ENCODE data around the gene MED17.
"Not testable (repeated sequence)": the region's sequence is repeated elsewhere in the genome, so short reads cannot be mapped to it uniquely, and the experiment has no call there.

The MED17 gene

GRCh38 chr11:93757924-93758865, 25.9 kb upstream of the MED17 start:
- no peak for DNase-seq (ENCODE audit: low spot score)

DNA sequence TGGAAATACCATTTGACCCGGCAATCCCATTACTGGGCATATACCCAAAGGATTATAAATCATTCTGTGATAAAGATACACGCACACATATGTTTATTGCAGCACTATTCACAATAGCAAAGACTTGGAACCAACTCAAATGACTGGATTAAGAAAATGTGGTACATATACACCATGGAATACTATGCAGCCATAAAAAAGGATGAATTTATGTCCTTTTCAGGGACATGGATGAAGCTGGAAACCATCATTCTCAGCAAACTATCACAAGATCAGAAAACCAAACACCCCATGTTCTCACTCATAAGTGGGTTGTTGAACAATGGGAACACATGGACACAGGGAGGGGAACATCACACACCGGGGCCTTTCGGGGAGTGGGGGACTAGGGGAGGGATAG, 25.0 kb upstream of the MED17 start:
- not testable (repeated sequence) for DNase-seq (ENCODE audit: low spot score)

DNA sequence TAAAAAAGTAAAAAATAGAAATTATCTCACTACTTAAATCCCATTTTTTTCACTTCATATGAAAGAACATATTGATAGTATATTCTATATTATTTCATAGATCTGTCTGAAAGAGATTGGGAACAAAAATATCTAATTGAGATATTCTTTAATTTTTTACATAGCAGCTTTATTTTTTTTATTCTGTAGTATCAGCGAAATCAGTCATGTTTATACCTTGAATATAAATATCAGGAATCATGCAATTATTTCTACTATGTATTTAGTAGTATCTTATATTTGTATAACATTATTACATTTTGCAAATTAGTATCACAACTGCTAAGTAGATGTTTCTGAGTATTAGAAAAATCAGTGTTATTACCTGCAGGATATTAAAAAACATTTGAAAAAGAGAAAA, 22.2 kb upstream of the MED17 start:
- DNase-seq (ENCODE audit: low spot score), result no peak

GRCh38 chr11:93765551-93765950, 18.5 kb upstream of the MED17 start:
- no peak for DNase-seq (ENCODE audit: low spot score)

DNA sequence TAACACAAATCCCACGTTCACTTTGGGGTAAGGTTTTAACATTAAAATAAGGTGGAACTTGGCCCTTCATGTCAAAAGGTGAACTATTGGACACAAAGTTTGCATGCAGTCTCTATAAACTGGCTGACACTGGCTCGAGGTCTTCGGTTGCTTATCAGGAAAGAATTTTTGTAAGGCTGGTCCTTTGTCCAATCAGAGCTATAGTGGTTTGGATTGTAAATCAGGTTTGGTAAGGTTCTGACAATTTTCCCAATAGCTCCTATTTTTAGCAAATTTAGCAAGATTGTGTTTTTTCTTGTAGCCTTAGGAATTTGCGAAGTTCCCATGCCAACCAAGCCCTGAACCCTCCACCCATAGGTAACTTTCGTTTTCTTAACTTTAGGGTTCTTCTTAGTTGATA, 17.6 kb upstream of the MED17 start:
- DNase-seq (ENCODE audit: low spot score), result no peak

DNA sequence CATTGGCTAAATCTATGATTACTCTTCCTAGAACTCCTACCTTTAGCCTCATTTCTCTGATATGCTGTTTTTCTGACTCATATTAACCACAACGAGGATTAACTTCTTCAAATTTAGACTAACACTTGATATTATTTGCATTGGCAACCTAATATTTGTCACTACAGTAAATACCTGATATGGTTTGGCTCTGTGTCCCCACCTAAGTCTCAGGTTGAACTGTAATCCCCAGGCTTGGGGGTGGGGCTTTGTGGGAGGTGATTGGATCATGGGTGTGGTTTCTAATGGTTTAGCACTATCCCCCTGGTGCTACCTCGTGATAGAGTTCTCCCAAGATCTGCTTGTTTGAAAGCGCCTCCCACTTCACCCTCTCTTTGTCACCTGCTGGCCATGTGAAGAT, 17.1 kb upstream of the MED17 start:
- no peak for DNase-seq (ENCODE audit: low spot score)

GRCh38 chr11:93770160-93770559, 13.9 kb upstream of the MED17 start:
- DNase-seq (ENCODE audit: low spot score), result no peak

GRCh38 chr11:93772123-93772522, 12.0 kb upstream of the MED17 start:
- DNase-seq (ENCODE audit: low spot score), result no peak

- no peak for DNase-seq (ENCODE audit: low spot score)
Observed at GRCh38 chr11:93773045-93773477, 11.0 kb upstream of the MED17 start.

GRCh38 chr11:93773601-93774200, 10.4 kb upstream of the MED17 start:
- DNase-seq (ENCODE audit: low spot score), result no peak

DNA sequence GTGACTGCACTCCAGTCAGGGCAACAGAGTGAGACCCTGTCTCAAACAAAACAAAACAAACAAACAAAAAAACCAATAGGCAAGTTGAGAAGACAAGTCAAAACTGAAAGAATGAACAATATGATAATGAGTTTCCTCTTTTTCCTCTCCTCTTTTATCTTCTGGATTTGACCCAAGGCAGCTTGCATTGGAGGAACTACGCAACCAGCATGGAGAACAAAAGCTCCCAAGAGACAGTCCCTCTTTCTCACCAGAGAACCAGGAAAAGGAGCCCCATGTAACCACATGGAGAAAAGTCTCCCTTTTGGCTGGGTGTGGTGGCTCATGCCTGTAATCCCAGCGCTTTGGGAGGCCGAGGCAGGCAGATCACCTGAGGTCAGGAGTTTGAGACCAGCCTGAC, 9.5 kb upstream of the MED17 start:
- DNase-seq (ENCODE audit: low spot score), result not testable (repeated sequence)

DNA sequence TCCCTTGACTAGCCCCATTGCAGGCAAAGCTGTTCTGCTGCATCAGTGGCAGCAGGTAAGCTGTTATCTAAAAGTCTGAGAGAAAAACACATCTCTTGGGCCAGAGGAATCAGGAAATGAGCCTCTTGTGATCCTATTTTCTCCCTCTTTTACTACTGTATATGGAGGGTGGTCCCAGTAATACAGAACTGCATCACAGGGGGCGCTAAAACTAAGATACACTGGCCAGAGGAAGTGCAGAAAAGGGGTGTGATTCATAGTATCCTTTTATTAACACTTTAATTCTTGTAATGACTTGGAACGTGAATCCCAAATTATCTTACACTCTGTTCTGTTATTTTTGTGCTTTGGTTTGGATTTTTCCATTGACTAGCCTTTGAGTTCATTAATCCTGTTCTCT, 8.8 kb upstream of the MED17 start:
- DNase-seq (ENCODE audit: low spot score), result no peak

DNA sequence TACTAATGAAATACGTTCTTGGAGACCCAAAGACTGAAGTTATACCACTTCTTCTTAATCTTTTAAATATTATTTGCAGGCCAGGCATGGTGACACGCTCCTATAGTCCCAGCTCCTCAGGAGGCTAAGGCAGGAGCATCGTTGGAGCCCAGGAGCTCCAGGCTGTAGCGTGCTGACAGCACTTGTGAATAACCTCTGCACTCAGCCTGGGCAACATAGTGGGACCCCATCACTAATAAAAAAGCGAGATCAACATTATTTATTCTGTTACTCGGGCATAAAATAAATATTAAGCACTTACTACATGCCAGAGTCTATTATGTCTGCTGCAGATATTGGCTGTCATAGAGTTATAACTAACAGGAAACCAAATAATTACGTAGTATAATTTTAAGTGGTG, 720 bp upstream of the MED17 start:
- DNase-seq (ENCODE audit: low spot score), result no peak

DNA sequence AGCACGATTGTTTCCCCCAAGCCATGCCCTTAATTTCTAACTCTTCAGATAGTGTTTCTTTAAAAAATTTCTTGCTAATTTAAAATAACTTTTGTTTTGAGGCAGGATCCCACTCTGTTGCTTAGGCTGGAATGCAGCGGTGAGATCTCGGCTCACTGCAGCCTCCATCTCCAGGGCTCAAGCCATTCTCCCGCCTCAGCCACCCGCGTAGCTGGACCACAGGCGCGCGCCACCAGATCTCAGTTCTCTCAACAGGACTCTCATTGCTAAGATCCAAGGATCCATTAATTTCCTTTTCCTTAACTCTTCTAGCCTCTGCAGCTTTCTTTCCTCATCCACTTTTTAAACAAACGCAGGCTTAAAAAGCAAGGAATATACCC, 327 bp upstream of the MED17 start:
- DNase-seq (ENCODE audit: low spot score), result no peak

GRCh38 chr11:93784935-93785360, 866 bp downstream of the MED17 start:
- no peak for DNase-seq (ENCODE audit: low spot score)

DNA sequence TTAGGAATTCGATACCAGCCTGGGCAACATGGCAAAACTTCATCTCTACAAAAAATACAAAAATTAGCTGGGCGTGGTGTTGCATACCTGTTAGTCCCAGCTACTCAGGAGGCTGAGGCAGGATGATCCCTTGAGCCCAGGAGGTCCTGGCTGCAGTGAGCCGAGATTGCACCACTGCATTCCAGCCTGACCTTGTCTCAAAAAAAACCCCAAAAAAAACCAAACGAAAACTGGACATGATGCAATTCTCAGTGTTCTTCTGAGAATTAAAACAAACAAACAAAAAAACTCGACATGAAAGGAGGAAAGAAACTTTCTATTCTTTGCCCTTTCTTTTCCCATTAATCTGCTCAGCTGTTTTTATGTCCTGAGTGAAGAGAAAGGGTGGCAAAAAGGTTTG, 7.4 kb downstream of the MED17 start:
- no peak for DNase-seq (ENCODE audit: low spot score)

- no peak for DNase-seq (ENCODE audit: low spot score)
Observed at GRCh38 chr11:93796441-93797231, 12.6 kb downstream of the MED17 start.

- DNase-seq (ENCODE audit: low spot score), result no peak
Observed at GRCh38 chr11:93801366-93801765, 17.3 kb downstream of the MED17 start.

DNA sequence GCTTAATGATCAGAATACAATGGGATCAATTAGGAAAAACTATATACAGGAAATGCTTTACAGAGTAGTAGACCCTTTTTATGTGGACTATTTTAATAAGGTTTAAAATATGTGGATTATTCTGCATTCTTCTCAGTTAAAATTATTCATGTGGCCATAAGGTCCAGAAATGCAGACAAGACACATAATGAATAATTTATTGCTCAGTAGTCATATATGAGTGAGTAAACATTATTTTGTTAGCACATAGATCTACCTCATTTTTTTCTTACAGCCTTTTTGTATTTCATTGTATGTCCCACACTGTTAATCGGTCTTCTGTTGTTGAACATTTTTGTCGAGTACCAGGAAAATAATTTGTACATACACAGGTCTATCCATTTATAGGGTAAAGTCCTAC, 20.8 kb downstream of the MED17 start:
- DNase-seq (ENCODE audit: low spot score), result no peak

DNA sequence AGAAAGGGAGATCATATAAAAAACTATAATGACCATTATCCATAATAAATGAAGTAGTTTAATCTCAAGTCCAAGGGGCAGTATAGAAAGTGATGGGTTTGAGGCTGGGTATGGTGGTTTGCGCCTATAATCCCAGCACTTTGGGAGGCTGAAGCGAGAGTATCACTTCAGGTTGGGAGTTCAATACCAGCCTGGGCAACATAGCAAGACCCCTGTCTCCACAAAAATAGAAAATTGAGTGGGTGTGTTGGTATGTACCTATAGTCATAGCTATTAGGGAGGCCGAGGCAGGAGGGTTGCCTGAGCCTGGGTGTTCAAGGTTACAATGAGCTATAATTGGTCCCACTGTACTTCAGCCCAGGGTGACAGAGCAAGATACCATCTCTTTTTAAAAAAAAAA, 23.9 kb downstream of the MED17 start:
- DNase-seq (ENCODE audit: low spot score), result no peak

- no peak for DNase-seq (ENCODE audit: low spot score)
Observed at GRCh38 chr11:93813974-93814373, 29.9 kb downstream of the MED17 start.

DNA sequence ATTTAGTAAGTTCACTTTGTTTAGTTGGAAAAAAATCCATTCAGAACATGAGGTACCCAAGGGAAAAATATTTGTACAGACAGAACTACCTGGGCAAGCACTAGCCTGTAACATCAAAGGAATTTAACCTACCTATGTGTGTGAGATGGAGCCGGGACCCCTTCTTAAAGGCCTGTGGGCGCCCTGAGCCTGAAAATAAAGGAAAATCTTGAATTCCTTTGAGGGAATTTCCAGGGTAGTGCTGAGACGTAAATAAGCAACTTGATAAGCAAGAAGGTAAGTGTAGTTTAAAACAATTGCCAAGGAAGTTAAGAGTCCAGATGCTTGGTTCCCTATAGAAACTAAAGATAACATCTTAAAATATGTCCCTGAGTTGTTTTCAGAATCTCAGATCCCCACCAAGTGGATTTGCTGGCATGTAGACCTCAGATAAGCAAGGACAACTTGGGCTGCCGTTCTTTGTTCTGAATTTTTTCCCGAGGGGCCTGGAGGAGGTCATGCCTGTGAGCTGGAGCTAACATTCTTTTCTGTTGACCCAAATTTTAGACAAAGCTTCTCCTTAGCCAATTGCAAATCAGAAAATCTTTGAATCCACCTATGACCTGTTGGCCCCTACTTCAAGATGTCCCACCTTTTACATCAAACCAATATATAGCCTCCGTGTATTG, 31.0 kb downstream of the MED17 start:
- DNase-seq (ENCODE audit: low spot score), result no peak

Data from kidney capillary endothelial cell (primary cell).